Measurements from ENCODE around the gene RASSF4. TPM values are rescaled to one million over a fixed set of nuclear protein-coding genes. Genes with fewer than 3 reads are reported as not detected.

Gene RASSF4
- total and polyA plus RNA-seq, 9 of the 15 experiments (the other 6 are each of a cell fraction or from before 2014, with no cell fraction given) = 0.01 to 0.62 (median 0.11) TPM; not detected in 3

- TF ChIP-seq NR2C1 (IDR thresholded peaks at IDR 0.05) = peak; percentile 51; the same call in 1 of the 2 replicates
- TF ChIP-seq NR2C1 (tag; IDR thresholded peaks at IDR 0.05) = no peak
- 0 out of 2 replicates have a peak, but pooled peaks have one; percentile 33 for TF ChIP-seq ZKSCAN1 (IDR thresholded peaks at IDR 0.05; ENCODE audit: low read depth, low read length)
- peak; percentile 60; the same call in 1 of the 2 replicates for TF ChIP-seq STAG1 (CRISPR knock-in tag; IDR thresholded peaks at IDR 0.05; ENCODE audit: borderline replicate concordance)
- no peak for TF ChIP-seq MCM3 (IDR thresholded peaks at IDR 0.05)
- TF ChIP-seq EP300 (IDR thresholded peaks at IDR 0.05; ENCODE audit: low read length) = no peak
- no peak for TF ChIP-seq ZNF263 (CRISPR knock-in tag; IDR thresholded peaks at IDR 0.05; ENCODE audit: borderline replicate concordance)
- TF ChIP-seq ATF7 (IDR thresholded peaks at IDR 0.05) = 0 out of 2 replicates have a peak, but pooled peaks have one; percentile 30
- no peak for TF ChIP-seq NFE2 (IDR thresholded peaks at IDR 0.05; ENCODE audit: low read depth)
- TF ChIP-seq SREBF1 (IDR thresholded peaks at IDR 0.05; ENCODE audit: borderline replicate concordance, low read depth, low read length) = no peak
- no peak for TF ChIP-seq HDAC3 (IDR thresholded peaks at IDR 0.05; ENCODE audit: borderline replicate concordance, partially characterized antibody)
- TF ChIP-seq TOE1 (IDR thresholded peaks at IDR 0.05; ENCODE audit: borderline replicate concordance) = no peak
- no peak for TF ChIP-seq TOE1 (CRISPR knock-in tag; IDR thresholded peaks at IDR 0.05; ENCODE audit: borderline replicate concordance, low read depth)
- TF ChIP-seq ZNF280B (CRISPR knock-in tag; IDR thresholded peaks at IDR 0.05) = no peak
- TF ChIP-seq ELF1 (tag; IDR thresholded peaks at IDR 0.05) = no peak
- TF ChIP-seq COPS2 (conservative IDR thresholded peaks at IDR 0.05) = no peak
- 0 out of 2 replicates have a peak, but pooled peaks have one; percentile 18 for TF ChIP-seq SOX6 (IDR thresholded peaks at IDR 0.05)
- TF ChIP-seq HEY1 (CRISPR knock-in tag; IDR thresholded peaks at IDR 0.05; ENCODE audit: borderline replicate concordance) = no peak
- no peak for TF ChIP-seq ZBTB7A (IDR thresholded peaks at IDR 0.05; ENCODE audit: borderline replicate concordance, control insufficient read depth, low read depth, low read length)
- TF ChIP-seq ZNF449 (CRISPR knock-in tag; IDR thresholded peaks at IDR 0.05) = no peak
- TF ChIP-seq KLF6 (CRISPR knock-in tag; IDR thresholded peaks at IDR 0.05; ENCODE audit: borderline replicate concordance) = no peak
- no peak for TF ChIP-seq ZNF143 (CRISPR knock-in tag; IDR thresholded peaks at IDR 0.05)
- no peak for TF ChIP-seq RBM22 (IDR thresholded peaks at IDR 0.05; ENCODE audit: low read depth, low read length, poor library complexity, severe bottlenecking)
- no peak for TF ChIP-seq EGR1 (conservative IDR thresholded peaks at IDR 0.05)
- 0 out of 4 replicates have a peak, but pooled peaks of 1 of the 2 experiments have one; percentile 31 for TF ChIP-seq UBTF (IDR thresholded peaks at IDR 0.05; ENCODE audit: borderline replicate concordance in 1 of 2, low read depth in 2 of 2, low read length in 2 of 2)
- TF ChIP-seq PCBP1 (IDR thresholded peaks at IDR 0.05; ENCODE audit: low read depth, low read length, poor library complexity, severe bottlenecking) = no peak
Observed at GRCh38 chr10:44990302-44990655, 30.7 kb downstream of the RASSF4 start (continued).
